ENCODE data around the gene BABAM1.

BABAM1 gene

DNA sequence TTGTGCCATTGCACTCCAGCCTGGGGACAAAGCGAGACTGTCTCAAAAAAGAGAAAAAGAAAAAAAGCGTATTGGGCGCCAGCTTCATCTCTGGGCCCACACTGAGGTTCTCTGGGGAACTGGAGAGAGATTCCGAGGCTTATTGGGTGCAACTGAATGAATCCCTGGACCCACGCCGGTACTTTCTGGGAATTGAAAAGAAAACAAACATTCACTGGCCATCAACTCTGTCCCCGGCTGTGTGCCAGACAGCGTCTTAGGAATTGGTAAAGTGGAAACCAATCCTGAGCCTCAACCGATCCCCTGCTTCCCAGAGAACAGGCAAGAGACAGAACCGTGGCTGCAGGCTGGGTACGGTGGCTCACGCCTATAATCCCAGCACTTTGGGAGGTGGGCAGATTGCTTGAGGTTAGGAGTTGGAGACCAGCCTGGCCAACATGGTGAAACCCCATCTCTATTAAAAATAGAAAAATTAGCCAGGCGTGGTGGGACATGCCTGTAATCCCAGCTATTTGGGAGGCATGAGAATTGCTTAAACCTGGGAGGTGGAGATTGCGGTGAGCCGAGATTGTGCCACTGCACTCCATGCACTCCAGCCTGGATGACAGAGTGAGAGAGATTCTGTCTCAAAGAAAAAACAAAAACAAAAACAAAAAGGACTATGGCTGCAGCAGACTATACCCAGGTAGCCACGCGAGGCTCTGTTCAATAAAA is 58.8 kb downstream of the BABAM1 start:
- no peaks in the 10 kb centered on the region for H3K9me3 ChIP-seq
- H3K4me3 ChIP-seq (ENCODE audit: low read depth in 1 of 2, low read length in 1 of 2): no peak overlapping the region
- TF ChIP-seq, protein P1, sequence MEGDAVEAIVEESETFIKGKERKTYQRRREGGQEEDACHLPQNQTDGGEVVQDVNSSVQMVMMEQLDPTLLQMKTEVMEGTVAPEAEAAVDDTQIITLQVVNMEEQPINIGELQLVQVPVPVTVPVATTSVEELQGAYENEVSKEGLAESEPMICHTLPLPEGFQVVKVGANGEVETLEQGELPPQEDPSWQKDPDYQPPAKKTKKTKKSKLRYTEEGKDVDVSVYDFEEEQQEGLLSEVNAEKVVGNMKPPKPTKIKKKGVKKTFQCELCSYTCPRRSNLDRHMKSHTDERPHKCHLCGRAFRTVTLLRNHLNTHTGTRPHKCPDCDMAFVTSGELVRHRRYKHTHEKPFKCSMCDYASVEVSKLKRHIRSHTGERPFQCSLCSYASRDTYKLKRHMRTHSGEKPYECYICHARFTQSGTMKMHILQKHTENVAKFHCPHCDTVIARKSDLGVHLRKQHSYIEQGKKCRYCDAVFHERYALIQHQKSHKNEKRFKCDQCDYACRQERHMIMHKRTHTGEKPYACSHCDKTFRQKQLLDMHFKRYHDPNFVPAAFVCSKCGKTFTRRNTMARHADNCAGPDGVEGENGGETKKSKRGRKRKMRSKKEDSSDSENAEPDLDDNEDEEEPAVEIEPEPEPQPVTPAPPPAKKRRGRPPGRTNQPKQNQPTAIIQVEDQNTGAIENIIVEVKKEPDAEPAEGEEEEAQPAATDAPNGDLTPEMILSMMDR (IDR thresholded peaks at IDR 0.05): no peak
- peaks cover 85% of the 10 kb centered on the region for H3K27me3 ChIP-seq
- H3K36me3 ChIP-seq: peaks cover 19% of the 10 kb centered on the region
- H3K4me1 ChIP-seq (ENCODE audit: control insufficient read depth in 1 of 2, insufficient read depth in 1 of 2, low read depth in 1 of 2, low read length in 1 of 2): peaks cover 14 to 19% of the 10 kb centered on the region in 2 experiments
- no peak overlapping the region for H3K27ac ChIP-seq

DNA sequence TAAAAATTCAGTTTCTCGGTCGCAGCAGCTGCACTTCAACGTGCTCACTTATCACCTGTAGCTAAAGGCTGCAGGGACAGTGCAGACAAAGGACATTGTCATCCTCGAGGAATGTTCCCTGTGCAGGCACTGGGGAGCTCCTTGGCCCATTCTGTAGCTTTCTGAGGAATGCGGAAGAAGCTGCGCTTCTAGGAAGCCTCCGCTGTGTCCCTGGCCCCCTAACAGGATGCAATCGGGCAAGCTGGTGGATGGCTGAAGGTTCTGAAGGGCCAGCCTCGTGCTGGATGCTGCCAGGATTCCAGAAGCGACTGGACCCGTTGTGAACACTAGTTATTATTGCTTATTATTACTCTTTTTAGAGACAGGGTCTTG is 59.3 kb downstream of the BABAM1 start:
- Histone ChIP-seq H3K4me1 (ENCODE audit: control insufficient read depth in 1 of 2, insufficient read depth in 1 of 2, low read depth in 1 of 2, low read length in 1 of 2) (peaks cover 14 to 19% of the 10 kb centered on the region in 2 experiments), H3K9me3 (no peaks in the 10 kb centered on the region), H3K27ac (no peak overlapping the region), H3K27me3 (peaks cover 91% of the 10 kb centered on the region), H3K36me3 (peaks cover 14% of the 10 kb centered on the region), H3K4me3 (ENCODE audit: low read depth in 1 of 2, low read length in 1 of 2) (no peak overlapping the region)
- TF ChIP-seq, protein P1 (IDR thresholded peaks at IDR 0.05): no peak

DNA sequence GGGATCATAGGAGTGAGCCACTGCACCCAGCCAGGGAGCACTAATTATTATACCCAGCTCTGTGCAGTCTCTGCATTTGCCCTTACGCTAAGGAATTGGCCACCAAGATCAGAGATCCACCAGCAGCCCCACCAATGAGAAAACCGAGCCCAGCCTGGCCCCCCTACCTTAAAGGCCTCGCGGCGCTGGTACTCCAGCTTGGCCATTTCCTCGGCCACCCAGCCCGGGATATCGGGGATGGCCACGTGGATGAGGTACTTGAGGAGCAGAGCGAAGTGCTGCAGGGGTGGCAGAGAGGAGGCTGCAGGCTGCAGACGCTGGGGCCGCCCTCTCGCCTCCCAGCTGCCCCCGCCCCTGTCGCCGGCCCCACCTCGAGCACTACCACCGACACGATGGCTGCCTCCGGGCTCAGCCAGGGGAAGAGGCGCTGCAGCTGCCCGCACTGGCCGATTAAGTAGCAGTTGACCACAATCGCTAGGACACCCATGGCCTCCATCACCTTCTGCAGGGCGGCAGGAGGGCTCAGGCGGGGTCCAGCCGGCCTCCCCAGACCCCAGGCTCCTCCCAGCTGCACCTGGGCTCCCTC is 59.9 kb downstream of the BABAM1 start:
- peaks cover 93% of the 10 kb centered on the region for H3K27me3 ChIP-seq
- no peak overlapping the region for H3K4me3 ChIP-seq (ENCODE audit: low read depth in 1 of 2, low read length in 1 of 2)
- peaks cover 14 to 19% of the 10 kb centered on the region in 2 experiments for H3K4me1 ChIP-seq (ENCODE audit: control insufficient read depth in 1 of 2, insufficient read depth in 1 of 2, low read depth in 1 of 2, low read length in 1 of 2)
- H3K27ac ChIP-seq: no peak overlapping the region
- H3K36me3 ChIP-seq: peaks cover 8% of the 10 kb centered on the region
- no peaks in the 10 kb centered on the region for H3K9me3 ChIP-seq
- TF ChIP-seq, protein P1 (IDR thresholded peaks at IDR 0.05): no peak

DNA sequence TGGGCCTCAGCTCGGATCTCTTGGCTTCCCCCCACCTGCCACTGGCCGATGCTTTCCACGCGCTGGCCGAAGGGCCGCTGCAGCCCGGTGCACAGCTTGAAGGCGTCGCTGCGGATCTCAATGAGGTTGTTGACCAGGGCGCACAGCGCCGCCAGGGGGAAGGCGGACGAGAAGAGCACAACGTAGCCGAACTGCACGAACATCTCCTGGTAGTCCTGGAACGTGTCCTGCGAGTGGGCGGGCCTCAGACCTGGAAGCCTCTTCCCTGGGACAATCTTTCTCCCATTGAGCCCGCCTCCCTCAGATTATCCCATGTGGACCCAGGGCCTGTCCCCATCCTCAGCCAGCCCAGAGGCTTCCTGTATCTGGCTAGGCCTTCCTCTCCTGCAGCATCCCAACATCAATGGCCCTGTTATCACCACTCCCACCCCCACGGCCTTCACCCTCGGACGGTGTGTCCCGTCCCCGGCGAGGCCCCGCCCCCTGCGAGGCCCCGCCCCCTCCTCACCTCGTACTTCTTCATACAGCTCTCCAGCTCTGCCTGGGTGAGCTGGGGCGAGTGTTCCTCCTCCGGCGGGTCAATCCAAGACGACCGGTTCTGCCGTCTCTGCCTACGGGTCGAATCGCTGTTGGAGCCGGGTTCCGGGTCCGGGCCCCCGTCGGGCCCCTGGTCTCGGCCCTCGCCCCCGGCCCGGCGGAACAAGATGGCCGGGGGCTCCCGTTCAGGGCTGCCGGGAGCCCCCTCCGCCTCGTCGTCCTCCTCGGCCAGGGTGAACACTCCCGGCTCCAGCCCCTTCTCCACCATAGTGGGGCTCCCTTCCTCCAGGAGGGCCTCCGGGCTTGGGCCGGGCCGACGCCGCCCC is 60.6 kb downstream of the BABAM1 start:
- no peak overlapping the region for H3K27ac ChIP-seq
- H3K4me3 ChIP-seq (ENCODE audit: low read depth in 1 of 2, low read length in 1 of 2): peak overlapping the region; percentile 56 to 67
- H3K4me1 ChIP-seq (ENCODE audit: control insufficient read depth in 1 of 2, insufficient read depth in 1 of 2, low read depth in 1 of 2, low read length in 1 of 2): peaks cover 14 to 19% of the 10 kb centered on the region in 2 experiments

More for the DNA sequence above, 60.6 kb downstream of the BABAM1 start:
- H3K27me3 ChIP-seq: peaks cover 93% of the 10 kb centered on the region
- TF ChIP-seq, protein P1 (IDR thresholded peaks at IDR 0.05): no peak
- H3K9me3 ChIP-seq: no peaks in the 10 kb centered on the region
- peaks cover under 1% of the 10 kb centered on the region for H3K36me3 ChIP-seq

Measured in neutrophil (primary cell).